ENCODE measurements around the gene APBA1. TPM values are rescaled to one million over a fixed set of nuclear protein-coding genes. Genes with fewer than 3 reads are reported as not detected.

Gene APBA1
- total and polyA plus RNA-seq, 2 donors (not counting 1 experiment from before 2014, with no cell fraction given), result 0.01 to 0.05 TPM

- ChIA-PET POLR2A (no interaction called here), CTCF (no interaction called here)
Observed at GRCh38 chr9:69580582-69581214, 91.5 kb downstream of the APBA1 start.

More at GRCh38 chr9:69580582-69581214, 91.5 kb downstream of the APBA1 start:
- WGBS (ENCODE audit: insufficient coverage), result 28% methylated on average over 5 of the region's 5 CpGs
- Mint-ChIP-seq H3K4me3 (no peak overlapping the region), H3K4me1 (peaks cover 2% of the 10 kb centered on the region), H3K9me3 (ENCODE audit: insufficient read depth) (no peaks in the 10 kb centered on the region), H3K27me3 (peaks cover 11% of the 10 kb centered on the region), H3K27ac (no peak overlapping the region)
- intact Hi-C loops (cut with micrococcal nuclease), result no loop called here
- no peaks in the 10 kb centered on the region for H3K27me3 ChIP-seq (replicated peaks in 1 of 4; ENCODE audit: control extremely low read depth in 1 of 4, control insufficient read depth in 3 of 4, insufficient read depth in 4 of 4, low read length in 3 of 4)
- H3K4me1 ChIP-seq (ENCODE audit: control insufficient read depth in 2 of 2, insufficient read depth in 2 of 2, low read length in 2 of 2), result no peaks in the 10 kb centered on the region
- H3K9me3 ChIP-seq (ENCODE audit: control extremely low read depth in 1 of 3, control insufficient read depth in 2 of 3, insufficient read depth in 1 of 3, low read length in 2 of 3), result no peaks in the 10 kb centered on the region
- no peak overlapping the region for H2AFZ ChIP-seq (ENCODE audit: insufficient read depth, low read depth, low read length, poor library complexity, severe bottlenecking)
- H3K9ac ChIP-seq (ENCODE audit: low read length), result no peak overlapping the region
- TF ChIP-seq CTCF (IDR thresholded peaks at IDR 0.05), result no peak
- TF ChIP-seq EZH2 (IDR thresholded peaks at IDR 0.05; ENCODE audit: borderline replicate concordance, insufficient read depth, low read depth, low read length, poor library complexity, severe bottlenecking), result no peak
- H3K4me2 ChIP-seq (replicated peaks; ENCODE audit: low read depth, low read length, poor library complexity, severe bottlenecking), result no peak overlapping the region
- no peaks in the 10 kb centered on the region for H3K79me2 ChIP-seq (ENCODE audit: control insufficient read depth, insufficient read depth, low read length)
- H3K4me3 ChIP-seq (ENCODE audit: control extremely low read depth in 1 of 5, extremely low read depth in 1 of 5, insufficient read depth in 1 of 5, low read depth in 2 of 5, low read length in 4 of 5), result no peak overlapping the region
- no peaks in the 10 kb centered on the region for H3K36me3 ChIP-seq (replicated peaks in 1 of 2; ENCODE audit: control extremely low read depth in 1 of 2, control insufficient read depth in 1 of 2, extremely low read depth in 1 of 2, insufficient read depth in 2 of 2, low read length in 1 of 2)
- no peak overlapping the region for H3K27ac ChIP-seq (ENCODE audit: low read length in 2 of 2)
- ATAC-seq (ENCODE audit: low read depth), result no peak
- H4K20me1 ChIP-seq (ENCODE audit: control insufficient read depth, insufficient read depth, low read length, poor library complexity, severe bottlenecking), result no peaks in the 10 kb centered on the region
- DNase-seq, result no peak

All from B cell (primary cell).